Stimulated activated CD8-positive, alpha-beta memory T cell treated with anti-CD3 and anti-CD28 coated beads, Interleukin-15, amount 100 ng/mL, for 24 hours (primary cell): ENCODE measurements around the gene OR10A4.
A peak's percentile ranks its signal among the peaks of the same experiment; 100 is the strongest.
"Not testable (repeated sequence)": the region's sequence is repeated elsewhere in the genome, so short reads cannot be mapped to it uniquely, and the experiment has no call there.

Experiments used
- DNase-seq: peaks from one replicate; pipeline ENCODE4 v3.0.0-alpha.2; 2020; ENCODE audit warnings: low read depth

Gene OR10A4

GRCh38 chr11:6898911-6899310 lies 22.5 kb downstream of the OR10A4 start:
- DNase-seq, result no peak

- no peak for DNase-seq
Observed at GRCh38 chr11:6900327-6900999, 24.0 kb downstream of the OR10A4 start.

GRCh38 chr11:6904804-6905203 lies 28.4 kb downstream of the OR10A4 start:
- DNase-seq, result not testable (repeated sequence)

GRCh38 chr11:6911378-6911777 lies 35.0 kb downstream of the OR10A4 start:
- no peak for DNase-seq

GRCh38 chr11:6911948-6912347 lies 35.5 kb downstream of the OR10A4 start:
- DNase-seq, result no peak

- DNase-seq, result no peak
Observed at GRCh38 chr11:6919698-6920097, 43.3 kb downstream of the OR10A4 start.

- no peak for DNase-seq
Observed at GRCh38 chr11:6920702-6921101, 44.3 kb downstream of the OR10A4 start, which contains the start of gene OR2D3. Gene OR2D3, plus strand, starts transcription at chr11:6921002. Its CDS starts 0 bp downstream, at chr11:6921002.

GRCh38 chr11:6925007-6925577 lies 48.7 kb downstream of the OR10A4 start:
- no peak for DNase-seq

GRCh38 chr11:6925636-6926207 lies 49.3 kb downstream of the OR10A4 start:
- DNase-seq, result no peak

GRCh38 chr11:6926208-6927029 lies 50.0 kb downstream of the OR10A4 start, which contains the start of gene ZNF215:
Gene ZNF215, plus strand, starts transcription at chr11:6926426. Its CDS starts 5,847 bp downstream, at chr11:6932273.
- DNase-seq, result peak; percentile 3

- no peak for DNase-seq
Observed at GRCh38 chr11:6927030-6927617, 50.7 kb downstream of the OR10A4 start.
